Activated CD4-positive, CD25-positive, alpha-beta regulatory T cell treated with anti-CD3 and anti-CD28 coated beads, Interleukin-2, amount 50 U/mL, for 16 hours (primary cell): ENCODE measurements around the gene ZFYVE1.
"Not testable (repeated sequence)": the region's sequence is repeated elsewhere in the genome, so short reads cannot be mapped to it uniquely, and the experiment has no call there.

Experiments
- DNase-seq: peaks from one replicate; pipeline ENCODE4 v3.0.0-alpha.2; 2020; ENCODE audit warnings: low read depth, low spot score

The ZFYVE1 gene

GRCh38 chr14:72958548-72958947, 68.4 kb downstream of the ZFYVE1 start:
- no peak for DNase-seq

- DNase-seq, result no peak
Observed at GRCh38 chr14:72957213-72957612, 69.7 kb downstream of the ZFYVE1 start.

- not testable (repeated sequence) for DNase-seq
Observed at GRCh38 chr14:72956741-72957140, 70.2 kb downstream of the ZFYVE1 start.

- DNase-seq, result no peak
Observed at GRCh38 chr14:72952171-72952570, 74.7 kb downstream of the ZFYVE1 start.

- peak; percentile 39 for DNase-seq
Observed at GRCh38 chr14:72948481-72949138, 78.3 kb downstream of the ZFYVE1 start.

- no peak for DNase-seq
Observed at GRCh38 chr14:72947366-72948160, 79.3 kb downstream of the ZFYVE1 start.

- no peak for DNase-seq
Observed at GRCh38 chr14:72946491-72946890, 80.4 kb downstream of the ZFYVE1 start.

GRCh38 chr14:72945356-72946027, 81.4 kb downstream of the ZFYVE1 start:
- DNase-seq, result no peak

- DNase-seq, result no peak
Observed at GRCh38 chr14:72943876-72944430, 83.0 kb downstream of the ZFYVE1 start.

GRCh38 chr14:72942934-72943333, 84.0 kb downstream of the ZFYVE1 start:
- DNase-seq, result no peak

GRCh38 chr14:72941286-72941985, 85.5 kb downstream of the ZFYVE1 start:
- DNase-seq, result no peak

GRCh38 chr14:72939630-72940029, 87.3 kb downstream of the ZFYVE1 start:
- DNase-seq, result no peak

GRCh38 chr14:72932893-72933292, 94.0 kb downstream of the ZFYVE1 start:
- DNase-seq, result no peak

GRCh38 chr14:72929316-72930080, 97.4 kb downstream of the ZFYVE1 start:
- no peak for DNase-seq

- no peak for DNase-seq
Observed at GRCh38 chr14:72928872-72929271, 98.0 kb downstream of the ZFYVE1 start.

- DNase-seq, result peak; percentile 89
Observed at GRCh38 chr14:72926292-72927028, 100.4 kb downstream of the ZFYVE1 start, which contains the start of gene DCAF4. Gene DCAF4, plus strand, starts transcription at chr14:72926464. Its CDS starts 11,515 bp downstream, at chr14:72937979.

GRCh38 chr14:72925815-72926291, 101.1 kb downstream of the ZFYVE1 start:
- DNase-seq, result no peak

- no peak for DNase-seq
Observed at GRCh38 chr14:72925171-72925759, 101.6 kb downstream of the ZFYVE1 start.

- DNase-seq, result no peak
Observed at GRCh38 chr14:72924337-72924736, 102.6 kb downstream of the ZFYVE1 start.
